Choroid plexus epithelial cell (primary cell): Measurements from ENCODE around the gene SHMT1.
A peak's percentile ranks its signal among the peaks of the same experiment; 100 is the strongest.
"Not testable (repeated sequence)": the region's sequence is repeated elsewhere in the genome, so short reads cannot be mapped to it uniquely, and the experiment has no call there.

ENCODE experiments used
- DNase-seq: peaks from one replicate; pipeline ENCODE4 v3.0.0-alpha.2; 2010; ENCODE audit warnings: low read depth
- H3K4me3 ChIP-seq: 2 replicates; pipeline ENCODE4 v1.5.1; 2011; ENCODE audit warnings: low read depth, mild to moderate bottlenecking, control low read depth, low read length, moderate library complexity
- TF ChIP-seq, protein P1 (sequence below): conservative IDR thresholded peaks from 2 replicates; pipeline ENCODE4 v1.5.1; 2011; ENCODE audit warnings: low read depth, mild to moderate bottlenecking, control low read depth, inconsistent platforms, low read length, moderate library complexity

SHMT1 gene

DNA sequence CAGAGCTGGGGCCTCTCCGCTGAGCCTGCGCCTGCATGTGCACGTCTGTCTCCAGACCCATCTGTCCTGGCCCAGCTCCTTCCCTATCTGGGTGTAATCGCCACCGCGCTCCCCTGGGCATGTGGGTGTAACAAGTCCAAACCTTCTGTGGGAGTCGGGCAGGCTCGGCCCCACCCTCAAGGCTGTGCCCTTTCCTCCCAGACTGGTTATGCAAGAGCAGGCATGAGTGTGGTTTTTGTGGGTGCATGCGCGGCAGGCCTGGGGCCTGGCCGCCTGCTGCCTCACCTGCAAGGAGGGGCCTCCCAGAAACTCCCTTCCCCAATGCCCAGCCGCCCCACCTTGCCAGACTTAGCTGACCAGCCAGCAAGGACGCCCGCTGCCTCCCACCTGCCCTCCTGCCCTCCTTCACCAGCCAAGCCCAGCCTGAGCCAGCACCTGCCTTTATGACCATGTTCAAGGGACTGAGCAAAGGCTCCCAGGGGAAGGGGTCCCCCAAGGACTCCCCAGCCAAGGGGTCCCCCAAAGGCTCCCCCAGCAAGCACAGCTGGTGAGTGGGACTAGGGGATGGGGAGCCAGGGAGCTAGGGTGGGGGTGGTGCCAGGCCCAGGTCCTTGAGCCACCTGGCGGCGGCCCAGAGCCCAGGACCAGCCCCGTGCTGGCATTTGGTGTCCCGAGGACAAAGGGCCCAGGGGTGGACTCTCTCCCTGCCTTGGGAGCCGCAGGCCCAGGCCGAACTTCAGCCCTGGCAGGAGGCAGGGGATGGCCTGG, 14.3 kb upstream of the SHMT1 start, which contains the start of gene EVPLL:
EVPLL (plus strand) TSS at position 342 of the 768 bp plus-strand sequence. CDS start 3,160 bp downstream, outside the sequence.
- no peak within 1 kb of the TSS for H3K4me3 ChIP-seq
- TF ChIP-seq, protein P1, sequence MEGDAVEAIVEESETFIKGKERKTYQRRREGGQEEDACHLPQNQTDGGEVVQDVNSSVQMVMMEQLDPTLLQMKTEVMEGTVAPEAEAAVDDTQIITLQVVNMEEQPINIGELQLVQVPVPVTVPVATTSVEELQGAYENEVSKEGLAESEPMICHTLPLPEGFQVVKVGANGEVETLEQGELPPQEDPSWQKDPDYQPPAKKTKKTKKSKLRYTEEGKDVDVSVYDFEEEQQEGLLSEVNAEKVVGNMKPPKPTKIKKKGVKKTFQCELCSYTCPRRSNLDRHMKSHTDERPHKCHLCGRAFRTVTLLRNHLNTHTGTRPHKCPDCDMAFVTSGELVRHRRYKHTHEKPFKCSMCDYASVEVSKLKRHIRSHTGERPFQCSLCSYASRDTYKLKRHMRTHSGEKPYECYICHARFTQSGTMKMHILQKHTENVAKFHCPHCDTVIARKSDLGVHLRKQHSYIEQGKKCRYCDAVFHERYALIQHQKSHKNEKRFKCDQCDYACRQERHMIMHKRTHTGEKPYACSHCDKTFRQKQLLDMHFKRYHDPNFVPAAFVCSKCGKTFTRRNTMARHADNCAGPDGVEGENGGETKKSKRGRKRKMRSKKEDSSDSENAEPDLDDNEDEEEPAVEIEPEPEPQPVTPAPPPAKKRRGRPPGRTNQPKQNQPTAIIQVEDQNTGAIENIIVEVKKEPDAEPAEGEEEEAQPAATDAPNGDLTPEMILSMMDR = peak; percentile 18
- DNase-seq = no peak

DNA sequence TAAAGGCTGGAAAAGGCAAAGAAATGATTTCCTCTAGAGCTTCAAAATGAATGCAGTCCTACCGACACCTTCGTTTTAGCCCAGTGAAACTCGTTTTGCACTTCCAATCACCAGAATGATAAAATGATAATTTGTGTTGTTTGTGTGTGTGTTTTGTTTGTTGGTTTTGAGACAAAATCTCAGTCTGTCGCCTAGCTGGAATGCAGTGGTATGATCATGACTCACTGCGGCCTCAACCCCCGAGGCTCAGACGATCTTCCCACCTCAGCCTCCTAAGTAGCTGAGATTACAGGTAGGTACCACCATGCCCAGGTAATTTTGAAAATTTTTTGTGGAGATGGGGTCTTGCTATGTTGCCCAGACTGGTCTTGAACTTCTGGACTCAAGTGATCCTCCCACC, 10.9 kb upstream of the SHMT1 start:
- no peak overlapping the region for H3K4me3 ChIP-seq
- no peak for DNase-seq
- TF ChIP-seq, protein P1 = no peak

DNA sequence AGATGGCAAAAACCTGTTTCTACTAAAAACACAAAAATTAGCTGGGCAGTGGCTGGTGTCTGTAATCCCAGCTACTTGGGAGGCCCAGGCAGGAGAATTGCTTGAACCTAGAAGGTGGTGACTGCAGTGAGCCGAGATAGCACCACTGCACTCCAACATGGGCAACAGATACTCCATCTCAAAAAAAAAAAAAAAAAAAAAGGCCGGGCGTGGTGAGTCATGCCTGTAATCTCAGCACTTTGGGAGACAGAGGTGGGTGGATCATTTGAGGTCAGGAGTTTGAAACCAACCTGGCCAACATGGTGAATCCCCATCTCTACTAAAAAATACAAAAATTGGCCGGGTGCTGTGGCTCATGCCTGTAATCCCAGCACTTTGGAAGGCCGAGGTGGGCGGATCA, 9.8 kb upstream of the SHMT1 start:
- not testable (repeated sequence) for DNase-seq, H3K4me3 ChIP-seq

DNA sequence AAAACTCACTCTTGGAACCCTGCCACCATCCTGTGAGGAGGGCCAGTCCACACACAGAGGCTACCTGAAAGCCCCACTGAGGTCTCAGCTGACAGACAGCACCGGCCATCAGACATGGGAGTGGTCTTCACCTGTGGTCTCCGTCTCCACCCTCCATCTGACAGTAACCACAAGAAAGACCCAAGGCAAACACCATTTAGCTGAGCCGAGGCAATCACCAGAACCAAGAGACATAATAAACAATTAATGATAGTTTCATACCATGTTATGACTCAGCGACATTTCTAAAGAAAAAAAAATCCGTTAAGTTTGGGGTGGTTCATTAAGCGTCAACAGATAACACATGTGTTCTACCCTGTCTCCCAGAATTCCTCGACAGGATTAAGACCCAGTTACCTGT, 8.1 kb upstream of the SHMT1 start:
- H3K4me3 ChIP-seq = no peak overlapping the region
- TF ChIP-seq, protein P1 = no peak
- DNase-seq = no peak

DNA sequence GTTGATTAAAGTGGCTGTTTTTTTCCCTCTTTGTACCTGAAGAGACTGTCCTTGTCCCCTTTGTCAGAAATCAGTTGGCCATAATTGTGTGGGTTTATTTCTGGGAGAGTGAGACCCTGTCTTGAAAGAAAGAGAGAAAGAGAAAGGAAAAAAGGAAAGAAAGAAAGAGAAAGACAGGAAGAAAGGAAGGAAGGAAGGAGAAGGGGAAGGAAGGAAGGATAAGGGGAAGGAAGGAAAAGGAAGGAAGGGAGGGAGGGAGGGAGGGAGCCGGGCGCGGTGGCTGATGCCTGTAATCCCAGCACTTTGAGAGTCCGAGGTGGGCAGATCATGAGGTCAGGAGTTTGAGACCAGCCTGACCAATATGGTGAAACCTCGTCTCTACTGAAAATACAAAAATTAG, 7.4 kb upstream of the SHMT1 start:
- DNase-seq = no peak
- no peak overlapping the region for H3K4me3 ChIP-seq
- TF ChIP-seq, protein P1 = no peak

DNA sequence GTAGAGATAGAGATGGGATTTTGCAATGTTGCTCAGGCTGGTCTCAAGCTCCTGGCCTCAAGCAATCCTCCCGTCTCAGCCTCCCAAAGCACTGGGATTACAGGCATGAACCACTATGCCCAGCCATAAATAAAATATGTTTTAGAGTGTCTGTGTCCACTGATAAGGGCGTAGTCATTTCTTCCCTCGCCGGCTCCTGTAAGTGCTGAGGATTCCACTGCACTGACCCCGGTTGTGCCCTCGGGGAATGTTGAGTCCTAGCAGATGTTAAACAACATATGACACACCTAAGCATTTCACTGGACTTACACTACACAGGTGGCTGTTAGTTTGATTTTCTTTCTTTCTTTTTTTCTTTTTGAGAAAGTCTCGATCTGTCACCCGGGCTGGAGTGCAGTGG, 5.6 kb upstream of the SHMT1 start:
- TF ChIP-seq, protein P1 = no peak
- no peak overlapping the region for H3K4me3 ChIP-seq
- DNase-seq = no peak

DNA sequence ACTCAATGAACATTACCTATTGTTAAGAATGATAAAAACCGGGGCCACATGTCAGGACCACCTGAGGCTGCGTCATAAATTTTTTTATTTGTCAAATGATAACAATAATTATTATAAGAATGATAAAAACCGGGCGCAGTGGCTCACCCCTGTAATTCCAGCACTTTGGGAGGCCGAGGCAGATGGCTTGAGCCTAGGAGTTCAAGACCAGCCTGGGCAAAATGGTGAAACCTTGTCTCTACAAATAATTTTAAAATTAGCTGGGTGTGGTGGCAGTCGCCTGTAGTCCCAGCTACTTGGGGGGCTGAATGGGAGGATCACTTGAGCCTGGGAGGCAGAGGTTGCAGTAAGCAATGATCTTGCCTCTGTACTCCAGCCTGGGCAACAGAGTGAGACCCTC, 816 bp upstream of the SHMT1 start:
- DNase-seq = no peak
- H3K4me3 ChIP-seq = no peak overlapping the region
- TF ChIP-seq, protein P1 = no peak
